Measurements from ENCODE around the gene HBEGF.

Gene HBEGF, protein sequence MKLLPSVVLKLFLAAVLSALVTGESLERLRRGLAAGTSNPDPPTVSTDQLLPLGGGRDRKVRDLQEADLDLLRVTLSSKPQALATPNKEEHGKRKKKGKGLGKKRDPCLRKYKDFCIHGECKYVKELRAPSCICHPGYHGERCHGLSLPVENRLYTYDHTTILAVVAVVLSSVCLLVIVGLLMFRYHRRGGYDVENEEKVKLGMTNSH

DNA sequence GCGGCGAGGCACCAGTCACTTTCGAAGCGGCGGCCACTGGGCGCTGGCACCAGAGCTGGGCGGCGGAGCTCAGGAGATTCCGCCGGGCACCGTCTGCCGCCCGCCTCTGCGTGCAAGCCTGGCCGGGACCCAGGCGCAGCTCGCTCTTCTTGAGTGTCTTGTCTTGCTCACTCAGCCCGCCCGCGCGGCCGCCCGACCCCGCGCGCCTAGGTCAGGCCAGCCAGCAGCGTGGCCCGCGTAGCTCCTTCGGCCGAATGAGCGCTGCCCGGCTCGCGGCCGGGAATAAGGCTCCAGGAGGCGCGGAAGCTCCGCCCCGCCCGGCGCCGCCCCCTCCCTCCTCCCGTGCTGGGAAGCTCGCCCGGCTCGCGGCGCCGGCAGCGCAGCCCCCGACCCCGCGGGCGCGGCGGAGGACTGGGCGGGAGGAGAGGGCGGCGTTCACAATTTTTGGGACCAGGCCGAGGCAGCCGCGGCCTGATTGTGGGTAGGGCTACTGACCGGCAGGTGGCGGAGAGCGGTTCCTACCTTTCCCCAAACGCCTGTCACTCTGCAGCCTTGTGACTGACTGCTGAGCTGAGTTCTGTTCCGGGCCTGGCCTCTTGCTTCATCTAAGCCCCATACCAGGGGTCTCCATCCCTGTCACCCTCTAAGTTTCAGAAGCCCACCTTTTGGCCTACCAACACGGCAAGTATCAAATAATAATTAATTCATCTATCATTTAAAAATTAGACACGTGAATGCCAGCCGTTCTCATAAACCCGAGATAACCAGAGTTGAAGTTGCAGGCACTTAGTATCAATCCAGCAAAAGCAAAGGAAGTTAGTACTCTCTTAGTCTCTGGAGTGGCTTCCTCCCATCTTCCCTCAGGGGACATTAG, at the start of gene HBEGF:
Gene HBEGF (minus strand): TSS at position 256 of the 874 bp plus-strand sequence. CDS start 275 bp downstream, outside the sequence.
- peak in 1 of 2 donors; percentile 25 for DNase-seq (ENCODE audit: low read depth in 2 of 2)

DNA sequence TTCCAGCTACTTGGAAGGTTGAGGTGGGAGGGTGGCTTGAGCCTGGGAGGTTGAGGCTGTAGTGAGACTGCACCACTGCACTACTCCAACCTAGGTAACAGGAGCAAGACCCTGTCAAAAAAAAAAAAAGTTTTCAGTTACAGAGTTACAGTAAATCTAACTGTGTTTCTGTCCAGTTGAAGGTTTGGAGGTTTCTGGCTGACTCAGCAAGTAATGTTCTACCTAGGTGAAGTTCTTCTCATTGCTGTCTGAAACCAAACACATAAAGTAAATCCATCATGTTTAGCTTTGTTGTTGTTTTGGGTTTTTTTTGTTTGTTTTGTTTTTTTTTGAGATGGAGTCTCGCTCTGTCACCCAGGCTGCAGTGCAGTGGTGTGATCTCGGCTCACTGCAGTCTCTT, 47.3 kb upstream of the HBEGF start:
- DNase-seq (ENCODE audit: low read depth in 2 of 2) = no peak

DNA sequence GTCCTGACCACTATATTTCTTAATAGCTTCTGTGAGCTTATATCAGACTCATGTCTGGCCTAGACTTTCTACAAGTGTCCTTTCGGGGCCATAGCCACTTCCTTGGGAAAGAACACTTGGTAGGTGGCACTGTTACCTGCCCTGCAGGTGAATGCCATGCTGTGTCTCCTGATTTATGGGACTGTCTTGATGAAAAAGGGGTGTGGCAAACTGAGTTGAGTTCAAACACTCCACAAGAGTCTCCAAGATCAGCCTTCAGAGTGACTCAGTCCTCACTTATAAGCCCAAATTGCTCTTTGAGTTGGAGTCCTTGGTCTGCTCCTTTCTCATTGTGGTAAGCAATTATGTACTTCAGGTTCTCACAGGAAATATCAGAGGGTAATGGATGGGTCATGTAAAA, 45.3 kb upstream of the HBEGF start:
- no peak for DNase-seq (ENCODE audit: low read depth in 2 of 2)

DNA sequence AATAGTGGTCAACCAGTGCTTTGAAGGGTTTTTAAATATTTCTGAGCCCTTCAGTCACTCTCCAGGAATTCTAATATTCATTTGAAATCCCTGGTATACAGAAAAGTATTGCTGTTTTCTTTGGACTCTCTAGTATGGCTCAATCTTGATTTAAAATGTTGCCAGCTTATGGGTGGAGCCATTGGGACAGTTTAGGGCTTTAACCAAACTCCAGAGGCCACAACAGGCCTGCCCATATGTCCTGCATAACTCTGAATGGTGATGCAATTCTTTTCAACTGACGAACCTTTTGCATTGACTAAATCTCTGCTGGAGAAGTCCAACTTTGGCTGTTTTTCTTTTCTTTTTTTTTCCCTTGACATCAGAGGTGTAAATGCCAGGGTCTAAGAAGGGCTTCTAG, 44.9 kb upstream of the HBEGF start:
- no peak for DNase-seq (ENCODE audit: low read depth in 2 of 2)

DNA sequence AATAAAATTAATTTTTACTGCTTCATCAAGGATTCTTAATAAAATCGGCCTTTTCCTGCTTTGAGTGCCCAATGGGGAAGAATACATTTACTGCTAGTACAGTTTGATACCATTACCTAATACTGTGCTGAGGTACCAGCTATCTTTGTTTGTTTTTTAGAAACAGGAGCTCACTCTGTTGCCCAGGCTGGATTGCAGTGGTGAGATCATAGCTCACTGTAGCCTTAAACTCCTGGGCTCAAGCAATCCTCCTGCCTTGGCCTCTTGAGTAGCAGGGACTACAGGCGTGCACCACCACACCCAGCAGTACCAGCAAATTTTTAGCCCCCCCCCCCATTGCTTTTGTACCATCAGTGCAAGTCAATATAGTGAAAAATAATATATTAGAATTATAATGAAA, 41.6 kb upstream of the HBEGF start:
- DNase-seq (ENCODE audit: low read depth in 2 of 2) = no peak

DNA sequence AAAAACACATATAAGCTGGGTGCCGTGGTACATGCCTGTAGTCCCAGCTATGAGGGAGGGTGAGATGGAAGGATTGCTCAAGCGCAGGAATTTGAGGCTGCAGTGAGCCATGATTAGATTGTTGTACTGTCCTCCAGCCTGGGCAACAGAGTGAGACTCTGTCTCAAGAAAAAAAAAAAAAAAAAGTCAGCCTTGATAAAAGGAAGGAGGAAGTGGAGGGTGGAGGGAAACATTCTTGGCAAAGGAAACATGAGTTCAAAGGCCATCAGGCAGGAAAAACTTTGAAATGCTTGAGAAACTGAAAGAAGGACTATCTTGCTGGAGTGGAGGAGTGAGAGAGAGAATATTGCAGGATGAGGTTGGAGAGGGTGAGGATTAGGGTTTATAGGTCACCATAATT, 36.9 kb upstream of the HBEGF start:
- no peak for DNase-seq (ENCODE audit: low read depth in 2 of 2)

DNA sequence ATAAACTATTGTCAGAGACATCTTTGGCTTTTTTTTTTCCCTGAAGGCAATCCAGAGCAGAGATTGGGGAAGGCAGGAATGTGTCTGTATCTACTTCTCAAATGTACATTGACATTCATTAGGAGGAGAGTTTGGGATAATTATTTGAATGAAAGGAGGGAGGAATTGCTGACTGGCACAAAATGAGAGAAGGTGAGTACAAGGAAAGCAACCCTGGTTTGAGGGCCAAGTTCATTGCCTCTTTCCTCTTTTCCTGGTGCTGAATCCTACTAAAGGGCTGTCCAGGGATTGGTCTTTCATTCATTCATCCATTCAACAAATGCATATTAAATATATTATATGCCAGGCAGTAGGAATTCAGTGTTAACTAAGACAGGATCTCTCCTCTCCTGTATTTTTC, 36.5 kb upstream of the HBEGF start:
- DNase-seq (ENCODE audit: low read depth in 2 of 2) = no peak

DNA sequence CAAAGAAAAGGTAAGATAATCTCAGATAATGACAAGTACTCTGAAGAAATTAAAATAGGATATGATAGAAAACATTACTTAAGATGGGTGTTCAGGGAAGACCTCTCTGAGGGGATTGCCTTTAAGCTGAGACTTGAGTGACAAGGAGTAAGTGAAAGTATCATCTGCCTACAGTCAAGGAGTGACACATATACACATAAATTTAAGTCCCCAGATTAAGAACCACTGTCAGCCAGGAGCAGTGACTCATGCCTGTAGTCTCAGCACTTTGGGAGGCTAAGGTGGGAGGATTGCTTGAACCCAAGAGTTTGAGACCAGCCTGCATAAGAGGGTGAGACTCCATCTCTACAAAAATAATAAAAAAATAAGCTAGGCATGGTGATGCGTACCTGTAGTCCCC, 35.6 kb upstream of the HBEGF start:
- no peak for DNase-seq (ENCODE audit: low read depth in 2 of 2)

DNA sequence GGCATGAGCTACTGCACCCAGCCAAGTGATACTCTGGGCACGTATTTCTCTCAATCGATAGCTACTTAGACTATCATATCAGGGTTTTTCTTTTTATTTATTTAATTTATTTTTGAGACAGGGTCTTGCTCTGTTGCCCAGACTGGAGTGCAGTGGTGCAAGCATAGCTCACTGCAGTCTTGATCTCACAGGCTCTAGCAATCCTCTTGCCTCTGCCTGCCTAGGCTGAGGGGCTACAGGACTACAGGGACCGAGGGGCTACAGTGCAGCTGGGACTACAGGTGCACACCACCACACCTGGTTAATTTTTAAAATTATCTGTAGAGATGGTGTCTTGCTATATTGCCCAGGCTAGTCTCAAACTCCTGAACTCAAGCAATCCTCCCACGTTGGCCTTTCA, 34.9 kb upstream of the HBEGF start:
- no peak for DNase-seq (ENCODE audit: low read depth in 2 of 2)

DNA sequence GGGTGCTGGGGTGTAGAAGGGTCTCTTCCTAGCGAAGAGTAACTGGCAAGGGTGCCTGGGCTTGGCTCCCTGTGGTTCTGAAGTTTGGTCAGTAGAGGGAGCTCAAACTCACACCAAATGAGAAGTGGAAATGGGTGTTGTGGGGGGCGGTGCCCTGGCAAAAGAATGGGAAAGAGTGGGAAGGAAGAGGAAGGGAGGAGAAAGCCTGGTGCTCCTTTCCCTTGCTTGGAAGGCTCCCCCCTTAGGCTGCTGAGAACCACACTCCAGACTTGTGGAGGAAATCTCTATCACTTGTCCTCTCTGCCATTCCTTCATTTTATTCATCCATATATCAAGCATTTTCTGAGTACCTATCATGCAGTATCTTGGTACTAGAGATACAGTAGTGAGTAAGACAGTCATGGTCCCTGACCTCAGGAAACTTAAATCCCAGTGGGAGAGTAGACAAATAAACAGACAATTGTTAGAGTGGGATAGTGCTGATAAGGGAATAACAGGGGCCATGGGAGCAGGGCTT, 26.6 kb upstream of the HBEGF start:
- peak in 1 of 2 donors; percentile 26 for DNase-seq (ENCODE audit: low read depth in 2 of 2)

DNA sequence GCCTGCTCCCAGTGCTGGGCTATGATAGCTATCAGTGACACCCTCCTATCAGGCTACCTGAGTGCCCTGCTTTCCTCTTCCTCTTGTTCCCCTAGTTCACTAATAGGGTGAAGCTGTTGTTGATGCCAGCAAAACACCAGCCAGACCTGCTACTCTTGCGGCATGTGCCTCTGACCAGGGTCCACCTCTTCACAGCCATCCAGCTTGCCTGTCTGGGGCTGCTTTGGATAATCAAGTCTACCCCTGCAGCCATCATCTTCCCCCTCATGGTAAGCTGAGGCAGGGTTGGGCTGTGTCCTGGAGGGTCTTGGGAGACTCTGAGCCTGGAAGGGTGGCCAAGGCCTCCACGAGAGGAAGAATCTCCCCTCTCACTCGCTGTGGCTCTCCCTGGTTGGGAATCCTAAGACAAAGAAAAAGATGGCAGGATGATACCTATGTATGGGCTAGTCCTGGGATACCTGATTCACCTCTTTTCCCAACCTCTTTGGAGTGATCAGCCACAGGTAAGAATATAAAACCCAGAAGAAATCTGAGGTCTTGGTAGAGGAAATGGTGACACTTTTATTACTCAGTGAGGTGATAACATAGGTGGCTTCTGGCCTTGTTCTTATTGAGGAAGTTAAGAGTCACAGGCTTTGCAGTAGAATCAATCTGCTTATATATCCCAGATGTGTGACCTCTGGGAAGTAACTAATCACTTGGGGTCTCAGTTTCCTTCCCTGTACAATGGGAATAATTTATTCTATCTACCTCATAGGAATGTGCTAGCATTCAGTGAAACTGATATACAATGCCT, 25.2 kb upstream of the HBEGF start:
- DNase-seq (ENCODE audit: low read depth in 2 of 2) = no peak

DNA sequence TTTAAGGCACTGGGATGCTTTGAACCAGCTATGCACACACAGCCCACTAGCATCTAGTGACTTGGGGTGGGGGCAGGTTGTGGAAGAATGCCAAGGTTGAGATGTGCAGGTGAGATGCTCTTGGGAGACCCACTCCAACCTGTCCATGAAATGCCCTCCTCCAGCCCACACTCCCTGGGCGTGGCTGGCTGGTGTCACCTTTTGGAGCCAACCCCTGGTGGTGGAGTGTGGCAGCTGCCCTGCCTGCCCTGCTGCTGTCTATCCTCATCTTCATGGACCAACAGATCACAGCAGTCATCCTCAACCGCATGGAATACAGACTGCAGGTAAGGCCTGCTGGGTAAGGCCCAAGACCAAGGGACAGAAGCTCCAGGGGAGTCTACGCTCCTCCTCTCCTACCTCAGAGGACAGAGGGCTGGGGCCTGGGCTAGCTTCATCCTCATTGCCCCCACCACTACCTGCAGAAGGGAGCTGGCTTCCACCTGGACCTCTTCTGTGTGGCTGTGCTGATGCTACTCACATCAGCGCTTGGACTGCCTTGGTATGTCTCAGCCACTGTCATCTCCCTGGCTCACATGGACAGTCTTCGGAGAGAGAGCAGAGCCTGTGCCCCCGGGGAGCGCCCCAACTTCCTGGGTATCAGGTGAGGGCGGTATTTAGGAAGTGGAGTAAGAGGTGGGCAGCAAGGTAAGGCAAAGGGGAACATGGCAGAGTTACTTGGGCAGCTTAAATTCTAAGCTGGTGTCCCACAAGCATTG, 21.0 kb upstream of the HBEGF start:
- no peak for DNase-seq (ENCODE audit: low read depth in 2 of 2)

DNA sequence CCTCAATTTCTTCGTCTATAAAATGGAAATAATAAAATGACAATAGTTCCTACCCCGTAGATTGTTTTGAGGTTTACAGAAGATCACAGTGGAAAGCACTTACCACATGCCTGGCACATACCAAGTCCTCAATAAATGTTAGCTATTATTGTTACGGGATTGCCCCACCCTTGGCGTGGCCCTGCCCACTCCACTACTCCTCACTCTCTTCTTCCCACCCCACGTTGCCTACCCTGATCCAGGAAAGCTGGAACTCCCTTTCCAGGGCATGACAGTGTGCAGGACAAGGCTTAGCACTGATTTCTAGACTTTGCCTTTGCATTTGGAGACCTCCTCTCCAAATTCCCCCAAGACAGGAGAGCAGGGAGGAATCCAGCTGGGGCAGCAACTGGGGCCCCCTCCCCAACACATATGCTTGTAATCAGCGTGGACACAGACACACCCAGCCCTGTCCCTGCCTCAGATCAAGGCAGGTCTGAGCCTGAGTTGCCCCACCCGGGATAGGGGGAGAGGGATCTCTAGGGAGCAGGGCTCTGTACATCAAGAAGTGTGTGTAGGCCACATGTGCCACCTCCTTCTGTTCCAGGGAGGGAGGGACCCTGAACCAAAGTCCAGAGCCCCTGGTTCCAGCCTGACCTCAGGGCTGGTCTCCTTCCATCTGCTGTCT, 20.3 kb upstream of the HBEGF start:
- no peak for DNase-seq (ENCODE audit: low read depth in 2 of 2)

DNA sequence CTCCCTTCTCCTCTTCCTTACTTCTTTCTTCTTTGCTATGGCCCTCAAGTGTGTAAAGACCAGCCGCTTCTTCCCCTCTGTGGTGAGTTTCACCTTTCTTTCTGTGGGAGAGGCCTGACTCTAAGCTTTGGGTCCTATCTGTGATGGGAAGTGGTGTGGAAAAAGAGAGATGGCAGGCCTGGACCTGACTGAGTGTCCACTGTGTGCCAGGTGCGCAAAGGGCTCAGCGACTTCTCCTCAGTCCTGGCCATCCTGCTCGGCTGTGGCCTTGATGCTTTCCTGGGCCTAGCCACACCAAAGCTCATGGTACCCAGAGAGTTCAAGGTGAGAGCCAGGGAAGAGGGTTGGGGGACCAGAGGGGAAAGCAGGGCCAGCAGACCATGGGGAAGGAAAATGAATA, 19.5 kb upstream of the HBEGF start:
- no peak for DNase-seq (ENCODE audit: low read depth in 2 of 2)

DNA sequence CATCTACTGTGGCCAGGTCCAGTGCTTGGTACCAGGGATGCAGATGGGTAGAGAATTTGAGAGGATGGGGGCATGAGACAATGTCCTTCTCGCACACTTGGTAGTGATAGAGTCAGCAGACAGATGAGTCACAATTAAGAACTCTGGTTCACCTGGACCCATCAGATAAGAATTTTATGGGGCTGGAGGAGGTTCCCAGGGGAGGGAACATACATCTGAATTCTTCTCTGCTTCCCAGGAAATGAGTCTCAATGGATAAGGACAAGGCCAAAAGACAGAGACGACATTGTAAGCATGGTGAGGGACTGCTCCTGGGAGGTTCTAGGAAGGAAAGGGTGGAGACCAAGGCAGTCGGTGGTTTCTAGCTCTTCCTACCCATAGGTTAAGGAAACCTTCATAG, 18.9 kb upstream of the HBEGF start:
- DNase-seq (ENCODE audit: low read depth in 2 of 2) = no peak

DNA sequence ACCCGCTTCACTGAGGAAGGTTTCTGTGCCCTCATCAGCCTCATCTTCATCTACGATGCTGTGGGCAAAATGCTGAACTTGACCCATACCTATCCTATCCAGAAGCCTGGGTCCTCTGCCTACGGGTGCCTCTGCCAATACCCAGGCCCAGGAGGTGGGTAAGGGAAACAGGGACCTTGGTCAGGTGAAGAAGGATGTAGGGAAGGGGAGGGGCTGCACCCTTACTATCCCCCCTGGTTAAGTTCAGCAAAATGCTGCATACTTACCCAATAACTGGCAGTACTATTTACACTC, 18.0 kb upstream of the HBEGF start:
- DNase-seq (ENCODE audit: low read depth in 2 of 2) = no peak

DNA sequence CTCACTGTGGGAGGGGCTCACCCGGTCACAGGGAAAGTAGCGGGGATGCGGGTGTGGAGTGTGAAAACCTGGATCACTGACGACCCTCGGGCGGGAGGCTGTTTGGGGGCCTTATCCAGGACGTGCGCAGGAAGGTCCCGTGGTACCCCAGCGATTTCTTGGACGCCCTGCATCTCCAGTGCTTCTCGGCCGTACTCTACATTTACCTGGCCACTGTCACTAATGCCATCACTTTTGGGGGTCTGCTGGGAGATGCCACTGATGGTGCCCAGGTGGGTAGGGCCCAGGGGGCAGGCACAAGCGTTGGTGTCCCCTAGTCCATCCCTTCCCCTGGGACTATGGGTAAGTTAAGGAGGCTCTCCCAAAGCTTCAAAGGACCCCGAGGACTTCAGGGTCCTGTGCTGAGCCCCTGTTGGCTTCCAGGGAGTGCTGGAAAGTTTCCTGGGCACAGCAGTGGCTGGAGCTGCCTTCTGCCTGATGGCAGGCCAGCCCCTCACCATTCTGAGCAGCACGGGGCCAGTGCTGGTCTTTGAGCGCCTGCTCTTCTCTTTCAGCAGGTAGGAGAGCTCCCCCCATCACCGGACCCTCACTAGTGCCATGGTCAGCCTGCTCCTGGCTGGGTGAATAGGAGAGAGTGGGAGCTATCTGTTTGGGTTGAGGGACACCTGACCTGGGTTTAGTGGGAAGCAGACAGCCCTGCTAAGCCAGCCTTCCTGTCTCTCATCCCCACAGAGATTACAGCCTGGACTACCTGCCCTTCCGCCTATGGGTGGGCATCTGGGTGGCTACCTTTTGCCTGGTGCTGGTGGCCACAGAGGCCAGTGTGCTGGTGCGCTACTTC, 17.4 kb upstream of the HBEGF start:
- no peak for DNase-seq (ENCODE audit: low read depth in 2 of 2)

DNA sequence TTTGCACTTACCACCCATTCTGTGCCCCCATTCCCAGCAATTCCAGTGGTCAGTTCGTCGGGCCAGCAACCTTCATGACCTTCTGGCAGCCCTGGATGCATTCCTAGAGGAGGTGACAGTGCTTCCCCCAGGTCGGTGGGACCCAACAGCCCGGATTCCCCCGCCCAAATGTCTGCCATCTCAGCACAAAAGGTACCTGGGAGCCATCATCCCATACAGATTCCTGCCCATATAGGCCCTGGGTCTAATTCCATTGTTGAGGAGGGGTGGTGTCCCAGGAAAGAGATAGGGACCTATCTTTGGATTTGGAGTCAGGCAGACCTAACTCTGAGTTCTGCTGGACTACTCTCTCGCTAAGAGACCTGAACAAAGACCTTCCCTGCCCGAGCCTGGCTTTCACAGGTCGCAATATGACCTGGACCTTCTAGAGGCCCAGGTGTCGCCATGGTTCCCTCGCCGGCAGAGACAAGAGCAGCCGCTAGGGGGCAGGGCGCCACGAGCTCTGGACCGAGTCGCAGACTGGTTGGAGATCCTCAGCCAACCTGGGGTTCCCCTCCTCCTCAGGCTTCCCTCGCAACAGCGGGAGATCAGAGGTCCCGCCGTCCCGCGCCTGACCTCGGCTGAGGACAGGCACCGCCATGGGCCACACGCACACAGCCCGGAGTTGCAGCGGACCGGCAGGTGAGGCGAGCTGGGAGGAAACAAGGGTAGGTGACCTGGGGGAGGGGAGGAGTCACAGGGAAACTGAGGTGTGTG, 16.6 kb upstream of the HBEGF start:
- peak; percentile 71 to 80 for DNase-seq (ENCODE audit: low read depth in 2 of 2)

DNA sequence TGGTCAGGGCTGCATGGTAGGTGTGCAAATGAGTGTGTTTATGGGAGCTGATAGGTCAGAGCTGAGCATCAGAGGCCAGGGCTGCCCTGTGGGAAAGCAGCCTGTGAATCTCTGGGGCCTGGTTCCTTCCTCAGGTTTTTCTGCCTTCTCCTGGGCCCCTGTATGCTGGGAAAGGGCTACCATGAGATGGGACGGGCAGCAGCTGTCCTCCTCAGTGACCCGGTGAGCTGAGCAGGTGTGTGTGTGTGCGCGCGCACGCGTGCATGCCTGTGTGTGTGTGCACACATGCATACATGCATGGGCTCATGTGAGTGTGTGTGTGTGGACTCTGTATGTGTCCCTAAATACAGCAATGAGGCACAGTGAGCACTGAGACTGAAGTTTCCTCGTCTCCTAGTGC, 15.9 kb upstream of the HBEGF start:
- DNase-seq (ENCODE audit: low read depth in 2 of 2) = no peak

DNA sequence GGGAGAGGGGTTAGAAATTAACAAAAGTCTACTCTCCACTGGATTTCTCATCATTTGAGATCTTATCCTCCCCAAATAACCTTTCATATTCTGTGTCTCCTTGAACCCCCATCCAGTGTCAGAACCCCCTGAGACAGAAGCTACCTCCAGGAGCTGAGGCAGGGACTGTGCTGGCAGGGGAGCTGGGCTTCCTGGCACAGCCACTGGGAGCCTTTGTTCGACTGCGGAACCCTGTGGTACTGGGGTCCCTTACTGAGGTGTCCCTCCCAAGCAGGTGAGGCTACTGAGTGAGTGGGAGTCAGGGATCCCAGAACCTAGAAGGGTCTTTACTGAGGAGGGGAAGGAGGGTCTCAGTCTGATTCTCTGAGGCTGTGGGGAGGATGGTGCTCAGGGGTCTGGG, 15.5 kb upstream of the HBEGF start:
- no peak for DNase-seq (ENCODE audit: low read depth in 2 of 2)

Data from stimulated activated CD4-positive, alpha-beta T cell treated with anti-CD3 and anti-CD28 coated beads, Interleukin-15, amount 100 ng/mL, for 48 hours (primary cell).